Daoy (cell line): ENCODE results near the gene IFIH1. TPM values are rescaled to one million over a fixed set of nuclear protein-coding genes. Genes with fewer than 3 reads are reported as not detected.

Source experiments
- DNase-seq: peaks from one replicate; pipeline ENCODE4 v3.0.0-alpha.2; 2015; ENCODE audit warnings: low read depth
- total RNA-seq: library from RNA; depleted of rRNA; stranded (reverse); fragments of >200 nt; shearing (Covaris generic); gene quantifications from 2 replicates; pipeline ENCODE4 v1.2.3, GENCODE V29; 2014

Gene IFIH1
- total RNA-seq, 1 experiment from 2014 or later: 10.6 TPM

- DNase-seq: no peak
Measured at GRCh38 chr2:162308747-162309503, 9.6 kb downstream of the IFIH1 start.

- DNase-seq: no peak
Measured at GRCh38 chr2:162305901-162306300, 12.6 kb downstream of the IFIH1 start.

GRCh38 chr2:162301877-162302276 is 16.6 kb downstream of the IFIH1 start:
- DNase-seq: no peak

- DNase-seq: peak; percentile 34
Measured at GRCh38 chr2:162301151-162301804, 17.2 kb downstream of the IFIH1 start.

- no peak for DNase-seq
Measured at GRCh38 chr2:162300266-162300665, 18.2 kb downstream of the IFIH1 start.

- no peak for DNase-seq
Measured at GRCh38 chr2:162298669-162299335, 19.7 kb downstream of the IFIH1 start.

- DNase-seq: peak; percentile 69
Measured at GRCh38 chr2:162297925-162298552, 20.4 kb downstream of the IFIH1 start.

GRCh38 chr2:162295009-162295408 is 23.5 kb downstream of the IFIH1 start:
- DNase-seq: no peak

GRCh38 chr2:162293122-162293786 is 25.2 kb downstream of the IFIH1 start:
- DNase-seq: peak; percentile 15

- DNase-seq: no peak
Measured at GRCh38 chr2:162291748-162292147, 26.7 kb downstream of the IFIH1 start.

GRCh38 chr2:162282765-162283425 is 35.6 kb downstream of the IFIH1 start:
- DNase-seq: no peak

- no peak for DNase-seq
Measured at GRCh38 chr2:162280654-162281053, 37.8 kb downstream of the IFIH1 start.

- no peak for DNase-seq
Measured at GRCh38 chr2:162277381-162277780, 41.1 kb downstream of the IFIH1 start.

- DNase-seq: no peak
Measured at GRCh38 chr2:162267996-162268395, 50.5 kb downstream of the IFIH1 start.

GRCh38 chr2:162267496-162267895 is 51.0 kb downstream of the IFIH1 start:
- no peak for DNase-seq

GRCh38 chr2:162266460-162266760 is 52.1 kb downstream of the IFIH1 start:
- no peak for DNase-seq

- DNase-seq: no peak
Measured at GRCh38 chr2:162265666-162266459, 52.6 kb downstream of the IFIH1 start.

GRCh38 chr2:162261032-162261945 is 57.2 kb downstream of the IFIH1 start:
- DNase-seq: peak; percentile 37

- DNase-seq: no peak
Measured at GRCh38 chr2:162258686-162259085, 59.8 kb downstream of the IFIH1 start.

- DNase-seq: no peak
Measured at GRCh38 chr2:162258169-162258568, 60.3 kb downstream of the IFIH1 start.
